NOMO-1 treated with dmso at 0.1 percent for 144 hours (cell line): ENCODE data around the gene PTPRD.

Experiments
- DNase-seq: peaks from one replicate; lab custom pipeline; 2025; ENCODE audit not compliant: unreplicated experiment; lab: John Stamatoyannopoulos, UW

PTPRD gene

GRCh38 chr9:8382777-8383527 lies 2229.8 kb downstream of the PTPRD start:
- no peak for DNase-seq

- DNase-seq = no peak
Observed at GRCh38 chr9:8382266-8382665, 2230.5 kb downstream of the PTPRD start.

- no peak for DNase-seq
Observed at GRCh38 chr9:8381601-8382000, 2231.2 kb downstream of the PTPRD start.

- DNase-seq = no peak
Observed at GRCh38 chr9:8374471-8374870, 2238.3 kb downstream of the PTPRD start.

GRCh38 chr9:8371686-8372085 lies 2241.1 kb downstream of the PTPRD start:
- DNase-seq = no peak

DNA sequence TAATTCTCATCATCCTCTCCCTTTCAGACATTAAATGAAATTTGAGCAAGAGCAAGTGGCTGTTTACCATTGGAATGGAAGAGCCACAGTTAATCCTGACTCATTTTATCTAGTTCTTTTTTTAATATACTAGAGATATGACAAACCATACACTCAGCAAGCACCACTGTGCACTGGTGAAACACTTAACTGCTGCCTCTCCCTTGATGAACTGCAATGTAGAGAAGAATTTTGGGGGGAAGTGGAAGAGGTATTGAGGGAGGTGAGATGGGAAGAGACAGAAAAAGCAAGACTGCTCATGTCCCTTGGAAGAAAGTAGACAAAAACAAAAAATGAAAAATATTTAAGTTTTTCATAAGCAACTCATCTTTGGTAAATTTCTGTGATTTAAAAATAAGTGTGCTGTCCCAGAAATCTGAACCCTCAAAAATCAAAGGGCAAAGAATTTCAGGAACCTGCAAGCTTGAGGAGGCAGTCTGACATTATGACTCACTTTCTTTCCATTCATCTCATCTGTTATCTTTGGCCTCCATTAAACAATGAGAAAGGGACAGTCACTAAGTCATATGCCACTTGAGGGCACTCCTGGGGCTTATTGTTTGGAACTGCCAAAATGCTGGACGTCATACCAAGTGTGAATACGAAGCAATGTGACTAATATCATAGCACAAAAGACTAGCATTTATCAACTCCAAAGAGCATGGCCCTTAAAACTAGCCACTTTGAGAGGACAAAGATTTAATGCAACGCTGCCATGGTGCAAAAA lies 2246.5 kb downstream of the PTPRD start:
- DNase-seq = no peak

DNA sequence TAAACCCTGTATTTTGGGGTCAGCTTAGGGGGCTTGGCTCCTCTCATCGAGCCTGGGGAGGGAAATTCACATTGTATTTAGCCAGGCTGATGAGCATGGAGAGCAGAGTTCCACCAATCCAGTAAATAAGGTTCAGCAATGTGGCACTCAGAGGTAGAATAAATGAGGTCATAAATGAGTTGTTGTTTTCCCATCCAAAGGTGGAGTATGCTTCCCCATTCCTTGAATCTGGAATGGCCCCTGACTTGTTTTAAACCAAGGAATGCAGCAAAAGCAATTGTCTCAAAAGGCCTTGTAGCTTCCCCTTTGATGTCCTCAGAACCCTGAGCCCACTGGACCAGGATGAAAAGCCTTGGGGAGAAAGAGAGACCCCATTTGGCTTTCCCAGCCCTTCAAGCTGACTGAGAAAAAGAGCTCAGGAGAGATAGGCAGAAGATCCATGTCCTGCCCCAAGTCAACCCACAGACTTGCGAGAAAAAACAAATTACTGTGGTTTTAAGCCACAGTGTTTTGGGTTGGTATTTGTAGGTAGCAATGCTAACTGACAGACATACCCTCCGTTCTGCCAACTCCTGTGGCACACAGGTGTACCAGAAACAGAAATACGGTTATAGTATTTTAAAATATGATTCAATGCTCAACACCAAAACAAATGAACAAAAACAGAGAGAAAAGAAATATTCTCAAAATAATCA lies 2247.2 kb downstream of the PTPRD start:
- no peak for DNase-seq

DNA sequence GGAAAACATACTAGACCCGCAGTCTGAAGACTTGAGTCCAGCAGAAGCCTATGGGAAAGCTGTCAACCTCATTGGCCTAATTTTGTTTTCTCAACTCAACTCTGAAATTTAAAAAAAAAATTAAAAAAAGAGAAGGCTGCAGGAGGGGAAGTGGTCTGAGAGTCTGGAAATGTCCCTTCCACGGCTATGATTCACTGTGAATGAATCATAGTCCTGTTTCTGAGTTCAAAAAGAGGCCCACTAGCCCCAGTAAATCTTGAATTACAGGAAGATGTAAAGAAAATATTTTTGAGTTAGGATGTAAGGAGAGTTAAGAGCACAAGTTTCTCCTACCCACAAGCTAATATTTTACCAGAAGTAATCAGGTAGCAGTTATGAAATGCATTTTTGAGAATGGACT lies 2247.8 kb downstream of the PTPRD start:
- DNase-seq = peak; percentile 13

DNA sequence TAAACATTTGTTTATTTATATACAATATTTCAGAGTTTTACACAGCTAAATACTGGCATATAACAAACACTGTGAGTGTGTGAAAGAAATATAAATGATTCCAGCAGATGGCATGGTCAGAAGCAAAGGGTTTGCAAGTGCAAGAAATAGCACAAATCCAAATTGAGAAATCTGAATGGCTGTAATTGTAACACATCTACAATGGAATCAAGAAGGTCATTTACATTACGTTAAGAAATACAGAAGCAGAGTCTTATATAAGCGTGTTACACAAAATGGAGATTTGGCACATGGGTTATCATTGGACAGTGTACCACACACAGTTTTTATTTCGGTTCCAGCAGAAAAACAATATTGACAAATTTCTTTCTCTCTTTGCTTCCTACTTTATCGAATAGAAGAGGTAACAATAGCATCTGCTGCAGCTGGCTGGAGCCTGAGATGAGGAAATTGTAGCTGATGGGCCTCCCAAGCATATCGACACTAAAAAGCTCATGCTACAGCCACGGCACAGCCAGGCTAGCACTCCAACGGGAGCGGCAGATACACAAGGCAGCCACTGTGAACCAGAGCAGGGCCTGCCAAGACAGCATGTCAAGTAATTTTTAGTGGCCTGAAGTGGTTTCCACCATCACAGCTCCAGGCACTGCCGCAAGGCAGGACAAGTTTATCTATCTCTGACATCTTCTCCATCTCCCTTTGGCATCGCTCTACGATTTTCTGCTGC lies 2248.6 kb downstream of the PTPRD start:
- no peak for DNase-seq

DNA sequence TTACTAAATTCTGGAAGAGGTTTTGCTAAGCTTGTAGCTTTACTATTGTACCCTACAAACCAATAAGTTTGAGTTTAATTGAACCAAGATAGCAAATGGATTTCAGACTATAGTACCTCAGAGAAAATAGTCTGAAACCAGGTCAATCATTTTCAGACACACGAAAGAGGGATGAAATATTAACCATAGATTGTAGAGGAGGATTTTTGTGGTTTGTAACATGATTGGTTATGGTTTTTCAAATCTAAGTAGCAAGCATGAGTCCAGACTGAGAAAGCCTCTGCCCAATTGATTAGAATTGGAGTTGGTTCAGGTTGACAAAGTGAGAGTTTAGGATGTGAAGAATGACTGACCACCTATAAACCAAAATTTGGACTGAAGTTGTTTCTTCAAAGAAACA lies 2250.6 kb downstream of the PTPRD start:
- DNase-seq = no peak

DNA sequence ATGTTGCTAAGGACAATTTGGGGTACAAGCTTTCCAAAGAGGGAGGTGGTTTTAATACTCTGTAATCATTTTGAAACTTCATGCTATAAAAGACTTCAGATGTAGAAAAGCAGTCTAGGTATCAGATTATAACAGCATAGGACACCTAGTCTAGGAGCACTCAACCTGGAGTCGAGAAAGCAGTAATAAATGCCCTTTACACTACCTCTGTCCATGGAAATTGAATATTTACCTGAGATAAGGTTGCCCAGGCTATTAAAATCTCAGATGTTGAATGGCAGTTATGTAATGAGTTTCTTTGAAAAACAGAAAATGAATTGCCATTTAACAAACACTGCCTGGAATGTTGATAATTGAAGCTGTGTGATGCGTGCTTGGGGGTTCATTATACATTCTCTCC lies 2251.4 kb downstream of the PTPRD start:
- no peak for DNase-seq

DNA sequence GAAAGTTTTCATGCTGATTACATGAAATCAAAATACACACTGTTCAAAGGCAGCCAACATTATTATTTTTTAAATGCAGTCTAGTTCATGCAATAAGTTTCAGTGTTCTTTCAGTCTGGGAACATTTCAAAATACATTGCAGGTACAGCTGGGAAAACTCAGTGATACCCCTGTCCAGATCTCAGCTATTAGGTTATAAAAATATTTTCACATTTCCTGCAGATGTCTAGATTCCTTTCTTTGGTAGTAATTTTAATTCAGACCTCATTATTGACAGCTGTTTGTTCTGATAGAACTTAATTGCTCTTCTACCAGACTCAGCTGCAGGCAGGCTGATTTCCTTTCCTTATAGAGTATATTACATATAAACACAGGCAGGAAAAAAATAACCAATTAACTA lies 2256.4 kb downstream of the PTPRD start:
- DNase-seq = no peak

DNA sequence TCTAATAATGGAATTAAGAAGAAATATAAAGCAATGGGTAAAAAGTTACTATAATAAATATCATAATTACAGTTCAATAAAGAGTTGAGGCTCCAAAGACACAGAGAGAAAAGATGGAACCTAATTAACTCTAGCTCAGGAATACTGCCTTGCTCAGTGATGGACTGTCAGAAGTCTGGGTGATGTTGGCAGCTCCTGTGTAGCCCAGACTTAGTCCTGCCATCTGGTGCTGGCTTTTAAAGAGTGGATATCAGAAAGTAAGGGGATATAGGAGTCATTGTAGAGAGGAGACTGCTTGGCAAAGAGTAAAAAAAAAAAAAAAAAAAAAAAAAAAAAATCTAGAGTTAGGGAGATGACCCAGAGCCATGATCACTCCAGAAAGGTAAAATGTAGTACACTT lies 2261.4 kb downstream of the PTPRD start:
- no peak for DNase-seq

- no peak for DNase-seq
Observed at GRCh38 chr9:8349901-8350300, 2262.9 kb downstream of the PTPRD start.

DNA sequence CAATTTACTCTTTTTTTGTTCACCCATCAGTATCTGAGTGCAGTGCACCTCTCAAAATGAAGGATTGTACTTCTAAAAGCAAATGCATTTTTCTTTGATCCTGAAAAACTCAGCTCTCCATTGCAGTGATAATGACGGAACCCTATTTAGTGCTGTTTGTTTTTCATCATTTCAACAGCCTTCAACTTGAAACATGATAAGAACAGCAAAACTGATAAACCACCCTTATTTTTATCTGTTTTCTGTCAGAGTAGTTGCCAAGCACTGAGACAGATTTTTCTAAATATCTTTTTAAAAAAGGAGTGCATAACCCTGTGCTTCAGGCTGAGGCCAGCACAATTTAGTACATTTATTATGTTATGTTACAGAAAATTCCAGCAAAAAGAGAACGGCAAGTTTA lies 2263.4 kb downstream of the PTPRD start:
- DNase-seq = no peak

- DNase-seq = no peak
Observed at GRCh38 chr9:8348756-8349155, 2264.0 kb downstream of the PTPRD start.

GRCh38 chr9:8346296-8346695 lies 2266.5 kb downstream of the PTPRD start:
- no peak for DNase-seq

DNA sequence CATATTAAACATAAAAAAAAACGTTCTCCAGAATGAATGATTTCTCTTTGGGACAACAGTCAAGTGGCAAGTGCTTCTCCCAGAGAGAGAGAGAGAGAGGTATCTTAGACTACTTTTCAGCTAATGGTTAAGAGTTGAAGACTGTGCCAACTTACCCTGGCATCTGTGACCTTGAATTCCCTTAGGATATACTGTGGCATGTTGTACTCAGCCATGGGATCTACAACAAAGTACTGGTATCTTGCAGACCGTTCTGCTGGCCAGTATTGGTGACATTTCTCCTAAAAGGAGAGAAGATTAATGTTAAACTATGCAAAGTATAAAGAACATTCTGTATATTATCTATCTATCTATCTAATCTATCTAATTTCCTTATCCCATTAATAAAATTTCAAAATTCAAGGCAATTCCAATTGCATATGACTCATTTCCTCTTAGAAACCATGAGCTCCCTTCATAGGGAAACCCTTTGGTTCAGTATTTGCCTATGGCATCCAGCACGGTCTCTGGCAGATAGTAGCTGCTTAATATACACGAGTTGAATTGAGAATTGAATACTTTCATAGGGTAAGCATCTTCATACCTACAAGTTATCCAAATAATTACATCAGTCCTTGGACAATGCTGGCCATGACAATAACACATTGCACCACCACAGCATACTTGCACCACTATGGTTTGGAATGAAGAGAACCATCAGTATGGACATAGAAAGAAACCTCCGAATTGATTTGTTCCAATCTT lies 2273.9 kb downstream of the PTPRD start:
- no peak for DNase-seq

GRCh38 chr9:8337834-8338766 lies 2274.7 kb downstream of the PTPRD start:
- DNase-seq = no peak

DNA sequence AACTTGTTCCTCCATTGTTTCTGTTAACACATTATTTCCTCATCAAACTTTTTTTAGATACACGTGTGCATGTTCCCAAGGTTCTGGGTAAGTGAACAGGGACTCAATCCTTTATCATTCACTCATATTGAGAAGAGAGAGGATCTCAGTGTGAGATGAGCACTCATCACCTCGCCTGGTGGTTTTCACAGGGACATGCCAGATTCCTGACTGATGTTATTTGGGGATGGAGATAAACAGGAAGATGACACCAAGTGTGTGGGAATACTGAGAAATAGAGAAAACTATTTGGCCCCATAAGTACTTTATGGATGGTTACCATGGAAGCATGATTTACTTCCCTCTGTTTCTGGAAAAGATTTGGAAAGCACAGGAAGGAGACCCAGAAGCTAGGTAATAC lies 2279.9 kb downstream of the PTPRD start:
- no peak for DNase-seq
